Measurements from ENCODE around the gene HKDC1.
"Not testable (repeated sequence)": the region's sequence is repeated elsewhere in the genome, so short reads cannot be mapped to it uniquely, and the experiment has no call there.

GRCh38 chr10:69175326-69175725 lies 44.8 kb upstream of the HKDC1 start:
- TF ChIP-seq CTCF (conservative IDR thresholded peaks at IDR 0.05; ENCODE audit: low read length); EZH2phosphoT487 (IDR thresholded peaks at IDR 0.05; ENCODE audit: borderline replicate concordance, low read depth, low read length): not testable (repeated sequence)
